ENCODE results near the gene TSPAN19.

DNA sequence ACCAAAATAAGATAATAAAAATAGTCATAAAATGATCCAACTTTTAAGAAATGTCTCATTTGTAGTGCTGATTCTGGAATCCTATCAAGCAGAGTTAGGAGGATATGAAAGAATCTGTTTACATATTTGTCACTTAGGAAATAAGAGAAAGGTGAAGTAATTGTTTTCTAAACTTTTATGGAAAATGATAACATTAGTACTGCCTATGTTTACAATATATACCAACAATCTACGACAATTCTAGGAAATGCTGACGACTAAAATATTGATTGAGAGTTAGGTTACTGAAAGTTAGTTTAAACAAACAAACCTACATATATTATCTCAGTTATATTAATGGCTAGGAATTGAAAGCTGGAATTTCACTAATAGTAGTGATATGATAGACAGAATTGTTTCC, 18.0 kb downstream of the TSPAN19 start:
- TF ChIP-seq, protein P1, sequence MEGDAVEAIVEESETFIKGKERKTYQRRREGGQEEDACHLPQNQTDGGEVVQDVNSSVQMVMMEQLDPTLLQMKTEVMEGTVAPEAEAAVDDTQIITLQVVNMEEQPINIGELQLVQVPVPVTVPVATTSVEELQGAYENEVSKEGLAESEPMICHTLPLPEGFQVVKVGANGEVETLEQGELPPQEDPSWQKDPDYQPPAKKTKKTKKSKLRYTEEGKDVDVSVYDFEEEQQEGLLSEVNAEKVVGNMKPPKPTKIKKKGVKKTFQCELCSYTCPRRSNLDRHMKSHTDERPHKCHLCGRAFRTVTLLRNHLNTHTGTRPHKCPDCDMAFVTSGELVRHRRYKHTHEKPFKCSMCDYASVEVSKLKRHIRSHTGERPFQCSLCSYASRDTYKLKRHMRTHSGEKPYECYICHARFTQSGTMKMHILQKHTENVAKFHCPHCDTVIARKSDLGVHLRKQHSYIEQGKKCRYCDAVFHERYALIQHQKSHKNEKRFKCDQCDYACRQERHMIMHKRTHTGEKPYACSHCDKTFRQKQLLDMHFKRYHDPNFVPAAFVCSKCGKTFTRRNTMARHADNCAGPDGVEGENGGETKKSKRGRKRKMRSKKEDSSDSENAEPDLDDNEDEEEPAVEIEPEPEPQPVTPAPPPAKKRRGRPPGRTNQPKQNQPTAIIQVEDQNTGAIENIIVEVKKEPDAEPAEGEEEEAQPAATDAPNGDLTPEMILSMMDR (IDR thresholded peaks at IDR 0.05): no peak
- no peak for TF ChIP-seq POLR2A (IDR thresholded peaks at IDR 0.05)
